Omental fat pad (tissue), 4 donors: ENCODE results near the gene USP44. TPM values are rescaled to one million over a fixed set of nuclear protein-coding genes. Genes with fewer than 3 reads are reported as not detected.
"Not testable (repeated sequence)": the region's sequence is repeated elsewhere in the genome, so short reads cannot be mapped to it uniquely, and the experiment has no call there.

Source experiments
- ATAC-seq: fragments of 150-250 bp; one replicate; pipeline ENCODE4 v1.9.1; 2016; ENCODE audit warnings: mild to moderate bottlenecking, moderate library complexity; ENCODE audit not compliant: low FRiP score
- DNase-seq: peaks from one replicate; pipeline ENCODE4 v3.0.0-alpha.2; 2019; ENCODE audit warnings: low spot score
- CTCF ChIP-seq, 3 donors: fragments of 450-650 bp; IDR thresholded peaks; one replicate each; pipeline ENCODE4 v1.5.1; 2016 to 2017; ENCODE audit warnings: antibody characterized with exemption in 3 of 3, mild to moderate bottlenecking in 3 of 3, moderate library complexity in 2 of 3
- total RNA-seq, 4 donors: library from RNA; depleted of rRNA; stranded (reverse); fragments of >200 nt; gene quantifications; one replicate each; pipeline ENCODE4 v1.1.0, GENCODE V29; 2016

USP44 gene
- total RNA-seq, 4 donors from 2014 or later: 1.3 to 4.7 (median 4.0) TPM

- ATAC-seq: no peak
- DNase-seq: no peak
- TF ChIP-seq CTCF (IDR thresholded peaks at IDR 0.05): no peak
Observed at GRCh38 chr12:95497031-95497430, 54.2 kb downstream of the USP44 start.

DNA sequence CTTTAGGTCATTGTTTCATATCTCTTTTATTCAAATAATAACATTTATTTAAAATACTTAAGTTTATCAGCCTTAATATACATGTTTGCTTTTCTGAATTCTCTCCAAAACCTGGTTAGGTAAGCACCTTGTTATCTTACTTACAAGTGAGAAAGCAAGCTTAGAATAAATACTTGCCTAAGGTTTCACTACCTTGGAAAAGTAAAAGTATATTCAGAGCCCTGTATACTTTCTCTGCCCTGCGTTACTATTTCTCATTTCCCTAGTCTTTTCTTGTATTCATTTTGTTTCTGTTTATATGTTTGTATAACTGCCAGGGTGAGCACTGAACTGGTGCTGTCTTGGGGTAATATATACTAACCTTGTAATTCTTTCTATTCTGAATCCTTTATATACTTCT lies 55.8 kb downstream of the USP44 start:
- no peak for ATAC-seq
- TF ChIP-seq CTCF (IDR thresholded peaks at IDR 0.05): no peak
- no peak for DNase-seq

DNA sequence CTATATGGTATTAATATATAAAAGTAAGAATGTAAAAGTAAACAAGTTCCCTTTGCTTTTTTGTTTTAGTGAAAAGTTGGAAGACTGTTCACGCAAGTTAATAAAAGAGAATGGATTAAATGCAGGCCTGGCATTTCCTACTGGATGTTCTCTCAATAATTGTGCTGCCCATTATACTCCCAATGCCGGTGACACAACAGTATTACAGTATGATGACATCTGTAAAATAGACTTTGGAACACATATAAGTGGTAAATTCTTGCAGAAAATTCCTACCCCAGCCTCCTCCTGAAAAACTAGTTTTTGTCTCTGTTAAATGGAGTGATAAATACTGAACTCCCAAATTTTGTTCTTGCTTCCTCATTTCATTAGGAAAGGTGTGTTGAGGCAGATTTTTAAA lies 56.4 kb downstream of the USP44 start:
- ATAC-seq (no peak), DNase-seq (no peak)
- no peak for TF ChIP-seq CTCF (IDR thresholded peaks at IDR 0.05)

DNA sequence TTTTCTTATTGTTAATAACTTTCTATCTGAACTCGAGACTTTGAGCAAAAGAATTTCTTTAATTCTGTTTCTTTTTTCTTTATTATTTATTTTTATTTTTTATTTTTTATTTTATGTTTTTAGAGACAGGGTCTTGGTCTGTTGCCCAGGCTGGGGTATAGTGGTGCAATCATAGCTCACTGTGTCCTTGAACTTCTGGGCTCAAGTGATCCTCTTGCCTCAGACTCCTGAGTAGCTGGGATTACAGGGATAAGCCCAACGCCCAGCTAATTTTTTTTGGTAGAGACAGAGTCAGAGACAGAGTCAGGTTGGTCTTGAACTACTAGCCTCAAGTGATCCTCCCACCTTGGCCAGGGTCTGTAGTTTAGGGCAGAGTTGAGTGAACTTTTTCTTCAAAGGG lies 58.8 kb downstream of the USP44 start:
- no peak for TF ChIP-seq CTCF (IDR thresholded peaks at IDR 0.05)
- ATAC-seq (no peak), DNase-seq (no peak)

GRCh38 chr12:95487024-95487423 lies 64.3 kb downstream of the USP44 start:
- no peak for ATAC-seq
- no peak for TF ChIP-seq CTCF (IDR thresholded peaks at IDR 0.05)
- DNase-seq: no peak

DNA sequence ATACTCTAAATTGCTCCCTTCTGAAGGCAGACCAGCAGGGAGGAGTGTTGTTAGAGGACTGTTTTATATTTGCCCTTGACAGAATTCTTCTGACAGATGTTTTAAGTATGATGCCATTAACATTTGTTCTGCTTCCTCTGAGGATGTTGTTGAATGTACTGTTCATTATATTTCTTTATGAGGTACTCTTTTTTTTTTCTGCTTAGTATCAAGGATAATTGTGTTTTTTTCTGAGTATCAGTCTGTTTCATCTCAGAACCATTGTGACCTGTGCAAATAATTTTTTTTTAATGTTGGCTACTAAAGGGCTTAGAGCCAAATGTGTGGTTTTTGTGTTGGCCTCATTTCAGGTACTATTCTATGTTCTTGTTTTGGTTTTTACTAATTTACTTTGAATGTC lies 66.8 kb downstream of the USP44 start:
- DNase-seq (no peak), ATAC-seq (no peak)
- TF ChIP-seq CTCF (IDR thresholded peaks at IDR 0.05): no peak

GRCh38 chr12:95482564-95482963 lies 68.7 kb downstream of the USP44 start:
- not testable (repeated sequence) for DNase-seq, ATAC-seq

DNA sequence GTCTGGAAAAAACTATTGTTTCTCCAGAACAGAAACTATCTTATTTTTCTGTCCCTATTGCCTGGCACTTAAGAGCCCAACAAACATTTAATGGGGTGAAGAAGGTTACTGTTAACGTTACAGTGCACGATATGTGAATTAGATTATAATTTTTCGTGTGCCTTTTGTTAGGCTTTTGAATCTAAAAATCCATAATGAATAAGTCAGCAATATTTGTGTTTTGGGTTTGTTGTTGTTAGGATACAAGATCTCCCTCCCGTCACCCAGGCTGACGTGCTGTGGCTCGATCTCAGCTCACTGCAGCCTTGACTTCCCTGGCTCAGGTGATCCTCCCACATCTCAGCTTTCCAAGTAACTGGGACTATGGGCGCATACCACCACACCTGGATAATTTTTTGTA lies 69.4 kb downstream of the USP44 start:
- ATAC-seq (no peak), DNase-seq (no peak)
- no peak for TF ChIP-seq CTCF (IDR thresholded peaks at IDR 0.05)
